Measurements from ENCODE around the gene STARD7.

GRCh38 chr2:96208143-96209010 is at the start of gene STARD7:
- TF ChIP-seq CTCF (IDR thresholded peaks at IDR 0.05): peak in 4 of 7 experiments; percentile 12 to 29 (median 24)
- TF ChIP-seq POLR2A (IDR thresholded peaks at IDR 0.05): peak; percentile 93 to 98 (median 98)

All from body of pancreas (tissue), 4 donors.